Caco-2 (cell line): ENCODE measurements around the gene RPS25. TPM values are rescaled to one million over a fixed set of nuclear protein-coding genes. Genes with fewer than 3 reads are reported as not detected.
"Not testable (repeated sequence)": the region's sequence is repeated elsewhere in the genome, so short reads cannot be mapped to it uniquely, and the experiment has no call there.

Source experiments
- BruUV-seq: library from RNA; stranded (reverse); fragments of 400-500 nt; replicated peaks from 2 replicates; lab custom pipeline; 2021; lab: Mats Ljungman, UMichigan
- CTCF ChIA-PET: fragments of 300-600 bp; sonication (Branson Sonifier 250); formaldehyde crosslinking; loops from one replicate; lab custom pipeline; 2022; ENCODE audit warnings: antibody characterized with exemption; lab: Charles Lee
- POLR2A ChIA-PET: fragments of 300-600 bp; sonication (Branson Sonifier 250); formaldehyde crosslinking; loops from one replicate; lab custom pipeline; 2022; ENCODE audit warnings: antibody characterized with exemption; lab: Charles Lee
- DNase-seq, 2 experiments: peaks; one replicate each; pipeline versions ENCODE4 v3.0.0 to v3.0.0-alpha.2; 2020 to 2022
- H3K27me3 ChIP-seq: replicated peaks from 2 replicates; pipeline ENCODE4 v1.6.0; 2011; ENCODE audit warnings: low read length; ENCODE audit not compliant: control insufficient read depth, insufficient read depth
- H3K36me3 ChIP-seq: 2 replicates; pipeline ENCODE4 v1.5.1; 2011; ENCODE audit warnings: low read length; ENCODE audit not compliant: control insufficient read depth, insufficient read depth
- H3K4me1 ChIP-seq: fragments of 250-450 bp; sonication (Bioruptor Pico); 2 replicates; pipeline ENCODE4 v1.5.1; 2020; ENCODE audit warnings: mild to moderate bottlenecking
- H3K4me3 ChIP-seq: 2 replicates; pipeline ENCODE4 v1.5.1; 2011; ENCODE audit warnings: low read depth, mild to moderate bottlenecking, control low read depth, low read length
- H3K9me3 ChIP-seq: fragments of 250-450 bp; sonication (Bioruptor Pico); 2 replicates; pipeline ENCODE4 v1.5.1; 2020; ENCODE audit warnings: mild to moderate bottlenecking, moderate library complexity
- H3K27ac Mint-ChIP-seq: one replicate; pipeline ENCODE4 v1.8.0; 2022; ENCODE audit warnings: mixed read lengths; ENCODE audit not compliant: unreplicated experiment
- H3K27me3 Mint-ChIP-seq: one replicate; pipeline ENCODE4 v1.8.0; 2022; ENCODE audit warnings: mixed read lengths; ENCODE audit not compliant: insufficient read depth, unreplicated experiment
- H3K36me3 Mint-ChIP-seq: one replicate; pipeline ENCODE4 v1.8.0; 2022; ENCODE audit warnings: mild to moderate bottlenecking, mixed read lengths; ENCODE audit not compliant: insufficient read depth, unreplicated experiment
- H3K4me1 Mint-ChIP-seq: one replicate; pipeline ENCODE4 v1.8.0; 2022; ENCODE audit warnings: low read depth, mixed read lengths; ENCODE audit not compliant: unreplicated experiment
- H3K4me3 Mint-ChIP-seq: one replicate; pipeline ENCODE4 v1.8.0; 2022; ENCODE audit warnings: mild to moderate bottlenecking, moderate library complexity, mixed read lengths; ENCODE audit not compliant: unreplicated experiment
- H3K9me3 Mint-ChIP-seq: one replicate; pipeline ENCODE4 v1.8.0; 2022; ENCODE audit warnings: mixed read lengths; ENCODE audit not compliant: unreplicated experiment
- intact Hi-C: fragments of 100-400 bp; cut with micrococcal nuclease; formaldehyde crosslinking; loops from one replicate; pipeline ENCODE4 v1.10.0; 2022; ENCODE audit not compliant: unreplicated experiment
- total RNA-seq: library from RNA; stranded (reverse); gene quantifications from 2 replicates; pipeline ENCODE4 v1.2.3, GENCODE V29; 2022
- TF ChIP-seq, protein P1 (sequence below), 2 experiments: fragments of 200-600 bp in 1 of 2; IDR thresholded peaks; 1 replicate in 1 of 2; 2 replicates in 1 of 2; pipeline versions ENCODE4 v1.5.1 to v1.8.0; 2011 to 2022; ENCODE audit warnings: antibody characterized with exemption in 1 of 2, control low read depth in 1 of 2, inconsistent platforms in 1 of 2, low read depth in 1 of 2, low read length in 1 of 2, mild to moderate bottlenecking in 1 of 2, moderate library complexity in 1 of 2; ENCODE audit not compliant: insufficient read depth in 1 of 2, severe bottlenecking in 1 of 2, unreplicated experiment in 1 of 2

Gene RPS25
- total RNA-seq, 1 experiment from 2014 or later = 1,811 TPM

DNA sequence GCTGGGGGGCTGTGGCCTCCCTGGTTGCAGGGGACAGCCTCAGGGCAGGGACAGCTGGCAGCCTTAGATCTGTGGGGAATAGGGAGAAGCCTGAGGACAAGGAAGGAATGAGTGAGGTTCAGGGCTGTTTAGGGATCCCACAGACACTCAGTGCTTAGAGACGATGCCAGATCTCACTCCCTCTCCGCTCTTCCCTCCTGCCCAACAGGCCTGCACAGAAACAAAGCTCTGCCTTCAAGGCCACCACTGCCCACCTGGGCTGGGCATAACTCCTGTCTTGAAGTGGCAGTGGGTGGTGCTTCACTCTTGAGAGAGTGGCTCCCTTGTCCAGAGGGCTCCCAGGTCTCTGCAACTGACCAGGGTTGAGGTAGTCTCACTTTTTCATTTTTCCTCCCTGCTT is 33.3 kb downstream of the RPS25 start:
- no peaks in the 10 kb centered on the region for H3K36me3 ChIP-seq
- Mint-ChIP-seq H3K27me3 (no peaks in the 10 kb centered on the region), H3K36me3 (no peaks in the 10 kb centered on the region), H3K4me1 (no peaks in the 10 kb centered on the region), H3K27ac (no peak overlapping the region), H3K4me3 (no peak overlapping the region), H3K9me3 (no peaks in the 10 kb centered on the region)
- intact Hi-C loops = no loop called here
- no peak overlapping the region for H3K4me3 ChIP-seq
- H3K9me3 ChIP-seq = no peaks in the 10 kb centered on the region
- POLR2A ChIA-PET = no interaction called here
- no peaks in the 10 kb centered on the region for H3K27me3 ChIP-seq
- DNase-seq = no peak
- no TSS peak for BruUV-seq
- no peaks in the 10 kb centered on the region for H3K4me1 ChIP-seq
- CTCF ChIA-PET = no interaction called here
- TF ChIP-seq, protein P1, sequence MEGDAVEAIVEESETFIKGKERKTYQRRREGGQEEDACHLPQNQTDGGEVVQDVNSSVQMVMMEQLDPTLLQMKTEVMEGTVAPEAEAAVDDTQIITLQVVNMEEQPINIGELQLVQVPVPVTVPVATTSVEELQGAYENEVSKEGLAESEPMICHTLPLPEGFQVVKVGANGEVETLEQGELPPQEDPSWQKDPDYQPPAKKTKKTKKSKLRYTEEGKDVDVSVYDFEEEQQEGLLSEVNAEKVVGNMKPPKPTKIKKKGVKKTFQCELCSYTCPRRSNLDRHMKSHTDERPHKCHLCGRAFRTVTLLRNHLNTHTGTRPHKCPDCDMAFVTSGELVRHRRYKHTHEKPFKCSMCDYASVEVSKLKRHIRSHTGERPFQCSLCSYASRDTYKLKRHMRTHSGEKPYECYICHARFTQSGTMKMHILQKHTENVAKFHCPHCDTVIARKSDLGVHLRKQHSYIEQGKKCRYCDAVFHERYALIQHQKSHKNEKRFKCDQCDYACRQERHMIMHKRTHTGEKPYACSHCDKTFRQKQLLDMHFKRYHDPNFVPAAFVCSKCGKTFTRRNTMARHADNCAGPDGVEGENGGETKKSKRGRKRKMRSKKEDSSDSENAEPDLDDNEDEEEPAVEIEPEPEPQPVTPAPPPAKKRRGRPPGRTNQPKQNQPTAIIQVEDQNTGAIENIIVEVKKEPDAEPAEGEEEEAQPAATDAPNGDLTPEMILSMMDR (IDR thresholded peaks at IDR 0.05; ENCODE audit: insufficient read depth in 1 of 2, low read depth in 1 of 2, low read length in 1 of 2, severe bottlenecking in 1 of 2, unreplicated experiment in 1 of 2) = no peak

DNA sequence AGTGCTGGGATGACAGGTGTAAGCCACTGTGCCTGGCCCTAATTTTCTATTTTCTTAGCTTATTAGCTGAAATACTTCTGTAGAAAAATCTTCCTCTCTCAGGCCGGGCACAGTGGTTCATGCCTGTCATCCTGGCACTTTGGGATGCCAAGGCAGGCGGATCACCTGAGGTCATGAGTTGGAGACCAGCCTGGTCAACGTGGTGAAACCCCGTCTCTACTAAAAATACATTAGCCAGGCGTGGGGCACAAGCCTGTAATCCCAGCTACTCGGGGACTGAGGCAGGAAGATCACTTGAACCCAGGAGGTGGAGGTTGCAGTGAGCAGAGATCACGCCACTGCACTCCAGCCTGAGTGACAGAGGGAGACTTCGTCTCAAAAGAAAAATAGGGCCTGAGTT is 33.8 kb downstream of the RPS25 start:
- intact Hi-C loops, H3K4me3 ChIP-seq, H3K4me3 Mint-ChIP-seq: not testable (repeated sequence)

DNA sequence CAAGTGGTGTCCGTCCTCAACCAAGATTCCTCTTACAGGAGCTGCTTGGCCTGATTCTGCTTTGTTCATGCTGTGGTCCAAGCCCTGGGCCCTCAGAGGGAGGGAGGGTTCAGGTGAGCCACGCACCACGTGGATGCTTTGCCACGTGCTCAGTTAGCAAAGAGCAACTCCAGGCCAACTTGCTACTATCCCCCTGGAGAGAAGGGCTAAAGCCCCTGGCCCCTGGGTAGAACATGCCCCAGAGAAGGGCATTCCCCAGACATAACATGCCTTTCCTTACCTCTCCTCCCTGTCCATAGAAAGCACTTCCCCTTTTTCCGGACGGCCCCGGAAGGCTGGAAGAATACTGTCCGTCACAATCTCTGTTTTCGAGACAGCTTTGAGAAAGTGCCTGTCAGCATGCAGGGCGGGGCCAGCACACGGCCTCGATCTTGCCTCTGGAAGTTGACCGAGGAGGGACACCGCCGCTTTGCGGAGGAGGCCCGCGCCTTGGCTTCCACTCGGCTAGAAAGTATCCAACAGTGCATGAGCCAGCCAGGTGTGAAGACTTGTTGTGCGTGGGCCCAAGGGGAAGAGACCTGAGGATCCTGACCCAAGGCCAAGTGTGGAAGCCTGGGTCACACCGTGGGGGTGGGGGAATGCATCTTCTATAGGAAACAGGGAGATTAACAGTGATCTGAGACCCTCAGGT is 37.8 kb downstream of the RPS25 start:
- Mint-ChIP-seq H3K36me3 (no peaks in the 10 kb centered on the region), H3K27me3 (no peaks in the 10 kb centered on the region), H3K4me1 (no peaks in the 10 kb centered on the region), H3K27ac (no peak overlapping the region), H3K9me3 (no peaks in the 10 kb centered on the region), H3K4me3 (no peak overlapping the region)
- ChIA-PET POLR2A (no interaction called here), CTCF (no interaction called here)
- no TSS peak for BruUV-seq
- no peak for DNase-seq
- no peaks in the 10 kb centered on the region for H3K9me3 ChIP-seq
- no peaks in the 10 kb centered on the region for H3K4me1 ChIP-seq
- no peaks in the 10 kb centered on the region for H3K27me3 ChIP-seq
- intact Hi-C loops = no loop called here
- no peak overlapping the region for H3K4me3 ChIP-seq
- TF ChIP-seq, protein P1 (IDR thresholded peaks at IDR 0.05; ENCODE audit: insufficient read depth in 1 of 2, low read depth in 1 of 2, low read length in 1 of 2, severe bottlenecking in 1 of 2, unreplicated experiment in 1 of 2) = no peak
- H3K36me3 ChIP-seq = no peaks in the 10 kb centered on the region

More for the DNA sequence above, 33.8 kb downstream of the RPS25 start:
- H3K4me1 Mint-ChIP-seq, H3K9me3 ChIP-seq, BruUV-seq, H3K9me3 Mint-ChIP-seq, H3K27me3 ChIP-seq, H3K4me1 ChIP-seq, POLR2A ChIA-PET, DNase-seq, H3K27me3 Mint-ChIP-seq, H3K36me3 ChIP-seq, H3K27ac Mint-ChIP-seq, H3K36me3 Mint-ChIP-seq, CTCF ChIA-PET: not testable (repeated sequence)
